Measurements from ENCODE around the gene DIP2A.

DIP2A gene

GRCh38 chr21:46585191-46585953 is 126.7 kb downstream of the DIP2A start:
- Histone ChIP-seq H3K9me3 (ENCODE audit: control insufficient read depth, insufficient read depth, low read length) (peaks cover 4% of the 10 kb centered on the region; the same call in 1 of the 2 replicates), H3K79me2 (ENCODE audit: control insufficient read depth, low read length) (no peaks in the 10 kb centered on the region), H3K27ac (ENCODE audit: low read depth, low read length) (no peak overlapping the region), H4K20me1 (ENCODE audit: control insufficient read depth, insufficient read depth, low read depth, low read length) (no peaks in the 10 kb centered on the region), H3K4me3 (ENCODE audit: low read length) (no peak overlapping the region), H3F3A (ENCODE audit: control insufficient read depth, insufficient read depth) (no peaks in the 10 kb centered on the region), H3K4me2 (ENCODE audit: low read length) (no peak overlapping the region; the same call in 1 of the 2 replicates), H3K9me2 (replicated peaks; ENCODE audit: control insufficient read depth, low read length) (no peaks in the 10 kb centered on the region), H3K27me3 (ENCODE audit: control insufficient read depth, low read length) (peaks cover 4% of the 10 kb centered on the region; the same call in 1 of the 2 replicates), H3K4me1 (ENCODE audit: control insufficient read depth, low read length) (peaks cover 10% of the 10 kb centered on the region), H3K36me3 (ENCODE audit: control insufficient read depth, low read length) (no peaks in the 10 kb centered on the region)
- TF ChIP-seq EZH2phosphoT487 (IDR thresholded peaks at IDR 0.05; ENCODE audit: borderline replicate concordance, low read length): no peak
- TF ChIP-seq, protein P1, sequence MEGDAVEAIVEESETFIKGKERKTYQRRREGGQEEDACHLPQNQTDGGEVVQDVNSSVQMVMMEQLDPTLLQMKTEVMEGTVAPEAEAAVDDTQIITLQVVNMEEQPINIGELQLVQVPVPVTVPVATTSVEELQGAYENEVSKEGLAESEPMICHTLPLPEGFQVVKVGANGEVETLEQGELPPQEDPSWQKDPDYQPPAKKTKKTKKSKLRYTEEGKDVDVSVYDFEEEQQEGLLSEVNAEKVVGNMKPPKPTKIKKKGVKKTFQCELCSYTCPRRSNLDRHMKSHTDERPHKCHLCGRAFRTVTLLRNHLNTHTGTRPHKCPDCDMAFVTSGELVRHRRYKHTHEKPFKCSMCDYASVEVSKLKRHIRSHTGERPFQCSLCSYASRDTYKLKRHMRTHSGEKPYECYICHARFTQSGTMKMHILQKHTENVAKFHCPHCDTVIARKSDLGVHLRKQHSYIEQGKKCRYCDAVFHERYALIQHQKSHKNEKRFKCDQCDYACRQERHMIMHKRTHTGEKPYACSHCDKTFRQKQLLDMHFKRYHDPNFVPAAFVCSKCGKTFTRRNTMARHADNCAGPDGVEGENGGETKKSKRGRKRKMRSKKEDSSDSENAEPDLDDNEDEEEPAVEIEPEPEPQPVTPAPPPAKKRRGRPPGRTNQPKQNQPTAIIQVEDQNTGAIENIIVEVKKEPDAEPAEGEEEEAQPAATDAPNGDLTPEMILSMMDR (IDR thresholded peaks at IDR 0.05; ENCODE audit: low read depth, low read length, poor library complexity, severe bottlenecking): no peak

DNA sequence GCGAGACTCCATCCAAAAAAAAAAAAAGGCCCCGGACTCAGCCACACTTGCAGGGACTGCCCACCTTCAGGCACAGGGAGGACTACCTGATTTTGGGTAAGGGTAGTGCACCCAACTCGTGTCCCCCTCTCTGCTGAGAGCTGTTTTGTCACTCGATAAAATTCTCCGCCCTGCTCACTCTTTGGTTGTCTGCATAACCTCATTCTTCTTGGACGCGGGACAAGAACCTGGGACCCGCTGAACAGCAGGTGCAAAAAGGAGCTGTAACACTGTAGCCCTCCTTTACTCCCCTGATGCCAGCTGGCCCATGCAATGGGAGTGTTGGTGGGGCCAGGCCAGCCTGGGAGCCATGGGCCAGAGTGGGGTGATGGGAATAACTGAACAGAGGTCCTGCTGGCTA is 135.6 kb downstream of the DIP2A start:
- Histone ChIP-seq H3K36me3 (ENCODE audit: control insufficient read depth, low read length) (no peaks in the 10 kb centered on the region), H3K79me2 (ENCODE audit: control insufficient read depth, low read length) (no peaks in the 10 kb centered on the region), H3K9me2 (replicated peaks; ENCODE audit: control insufficient read depth, low read length) (no peaks in the 10 kb centered on the region), H3K27me3 (ENCODE audit: control insufficient read depth, low read length) (no peaks in the 10 kb centered on the region), H3K4me2 (ENCODE audit: low read length) (no peak overlapping the region), H4K20me1 (ENCODE audit: control insufficient read depth, insufficient read depth, low read depth, low read length) (no peaks in the 10 kb centered on the region), H3K9me3 (ENCODE audit: control insufficient read depth, insufficient read depth, low read length) (peaks cover 12% of the 10 kb centered on the region; the same call in 1 of the 2 replicates), H3K4me3 (ENCODE audit: low read length) (no peak overlapping the region), H3K27ac (ENCODE audit: low read depth, low read length) (no peak overlapping the region), H3K4me1 (ENCODE audit: control insufficient read depth, low read length) (no peaks in the 10 kb centered on the region), H3F3A (ENCODE audit: control insufficient read depth, insufficient read depth) (no peaks in the 10 kb centered on the region)
- TF ChIP-seq EZH2phosphoT487 (IDR thresholded peaks at IDR 0.05; ENCODE audit: borderline replicate concordance, low read length): no peak
- TF ChIP-seq, protein P1 (IDR thresholded peaks at IDR 0.05; ENCODE audit: low read depth, low read length, poor library complexity, severe bottlenecking): no peak

DNA sequence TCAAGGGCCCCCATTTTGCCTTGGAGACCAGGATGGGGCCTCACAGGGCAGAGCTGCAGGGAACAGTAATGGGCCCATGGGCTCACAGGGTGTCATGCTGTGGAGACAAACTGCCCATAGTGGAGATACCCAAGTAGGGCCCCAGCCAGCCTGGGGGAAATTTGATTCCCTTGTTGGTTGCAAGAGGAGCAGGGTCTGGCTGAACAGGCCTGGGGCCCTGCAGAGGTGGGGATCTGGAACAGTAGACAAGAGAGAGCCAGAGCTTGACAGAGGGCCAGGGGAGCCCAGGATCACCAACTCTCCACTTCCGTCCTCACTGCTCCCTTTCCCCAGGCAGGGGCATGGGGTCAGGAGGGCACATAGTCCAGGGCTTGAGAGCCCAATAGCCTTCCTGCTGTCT is 137.5 kb downstream of the DIP2A start:
- TF ChIP-seq EZH2phosphoT487 (IDR thresholded peaks at IDR 0.05; ENCODE audit: borderline replicate concordance, low read length): no peak
- TF ChIP-seq, protein P1 (IDR thresholded peaks at IDR 0.05; ENCODE audit: low read depth, low read length, poor library complexity, severe bottlenecking): no peak
- Histone ChIP-seq H3K27me3 (ENCODE audit: control insufficient read depth, low read length) (0 out of 2 replicates have a peak, but pooled peaks cover 3% of the 10 kb centered on the region), H3K9me2 (replicated peaks; ENCODE audit: control insufficient read depth, low read length) (no peaks in the 10 kb centered on the region), H4K20me1 (ENCODE audit: control insufficient read depth, insufficient read depth, low read depth, low read length) (no peaks in the 10 kb centered on the region), H3F3A (ENCODE audit: control insufficient read depth, insufficient read depth) (no peaks in the 10 kb centered on the region), H3K4me3 (ENCODE audit: low read length) (no peak overlapping the region), H3K27ac (ENCODE audit: low read depth, low read length) (no peak overlapping the region), H3K36me3 (ENCODE audit: control insufficient read depth, low read length) (no peaks in the 10 kb centered on the region), H3K79me2 (ENCODE audit: control insufficient read depth, low read length) (no peaks in the 10 kb centered on the region), H3K4me1 (ENCODE audit: control insufficient read depth, low read length) (no peaks in the 10 kb centered on the region), H3K9me3 (ENCODE audit: control insufficient read depth, insufficient read depth, low read length) (peaks cover 12% of the 10 kb centered on the region; the same call in 1 of the 2 replicates), H3K4me2 (ENCODE audit: low read length) (no peak overlapping the region)
